DOHH2 (cell line): Measurements from ENCODE around the gene AP2A1.

Experiments
- H3F3A ChIP-seq: fragments of 200-600 bp; sonication (generic), shearing (Covaris generic); 2 replicates; pipeline ENCODE4 v1.6.0; 2016; ENCODE audit warnings: antibody characterized with exemption, mild to moderate bottlenecking; ENCODE audit not compliant: control insufficient read depth, insufficient read depth
- H3K27ac ChIP-seq: fragments of 200-600 bp; sonication (generic); 2 replicates; pipeline ENCODE4 v1.5.1; 2014; ENCODE audit warnings: low read depth, mild to moderate bottlenecking, low read length, moderate library complexity
- H3K27me3 ChIP-seq: fragments of 200-600 bp; sonication (generic); 2 replicates; pipeline ENCODE4 v1.6.1; 2014; ENCODE audit warnings: mild to moderate bottlenecking, low read length, mixed read lengths; ENCODE audit not compliant: control insufficient read depth
- H3K36me3 ChIP-seq: fragments of 200-600 bp; sonication (generic); 2 replicates; pipeline ENCODE4 v1.6.1; 2014; ENCODE audit warnings: mild to moderate bottlenecking, low read length, moderate library complexity, mixed read lengths; ENCODE audit not compliant: control insufficient read depth
- H3K4me1 ChIP-seq: fragments of 200-600 bp; sonication (generic); 2 replicates; pipeline ENCODE4 v1.6.1; 2014; ENCODE audit warnings: mild to moderate bottlenecking, low read length, mixed read lengths; ENCODE audit not compliant: control insufficient read depth
- H3K4me2 ChIP-seq: fragments of 200-600 bp; sonication (generic); 2 replicates; pipeline ENCODE4 v1.6.0; 2014; ENCODE audit warnings: mild to moderate bottlenecking, low read length, moderate library complexity
- H3K4me3 ChIP-seq: fragments of 200-600 bp; sonication (generic); 2 replicates; pipeline ENCODE4 v1.5.1; 2014; ENCODE audit warnings: mild to moderate bottlenecking, low read length, mixed read lengths
- H3K79me2 ChIP-seq: fragments of 200-600 bp; sonication (generic); 2 replicates; pipeline ENCODE4 v1.6.1; 2014; ENCODE audit warnings: mild to moderate bottlenecking, low read length, mixed read lengths; ENCODE audit not compliant: control insufficient read depth
- H3K9me2 ChIP-seq: fragments of 200-600 bp; sonication (generic); replicated peaks from 2 replicates; pipeline ENCODE4 v1.6.1; 2014; ENCODE audit warnings: mild to moderate bottlenecking, low read length, mixed read lengths; ENCODE audit not compliant: control insufficient read depth
- H3K9me3 ChIP-seq: fragments of 200-600 bp; sonication (generic); 2 replicates; pipeline ENCODE4 v1.6.1; 2014; ENCODE audit warnings: antibody characterized with exemption, low read length, mixed read lengths; ENCODE audit not compliant: control insufficient read depth, insufficient read depth
- H4K20me1 ChIP-seq: fragments of 200-600 bp; sonication (generic); 2 replicates; pipeline ENCODE4 v1.6.0; 2014; ENCODE audit warnings: low read depth, mild to moderate bottlenecking, antibody characterized with exemption, low read length, moderate library complexity; ENCODE audit not compliant: control insufficient read depth, insufficient read depth
- EZH2phosphoT487 ChIP-seq: fragments of 200-600 bp; sonication (generic); IDR thresholded peaks from 2 replicates; pipeline ENCODE4 v1.6.1; 2017; ENCODE audit warnings: borderline replicate concordance, mild to moderate bottlenecking, antibody characterized with exemption, low read length, moderate library complexity, mixed read lengths
- TF ChIP-seq, protein P1 (sequence below): fragments of 200-600 bp; sonication (generic); IDR thresholded peaks from one replicate; pipeline ENCODE4 v1.5.1; 2014; ENCODE audit warnings: antibody characterized with exemption, mild to moderate bottlenecking, low read depth, low read length; ENCODE audit not compliant: poor library complexity, severe bottlenecking

Gene AP2A1

DNA sequence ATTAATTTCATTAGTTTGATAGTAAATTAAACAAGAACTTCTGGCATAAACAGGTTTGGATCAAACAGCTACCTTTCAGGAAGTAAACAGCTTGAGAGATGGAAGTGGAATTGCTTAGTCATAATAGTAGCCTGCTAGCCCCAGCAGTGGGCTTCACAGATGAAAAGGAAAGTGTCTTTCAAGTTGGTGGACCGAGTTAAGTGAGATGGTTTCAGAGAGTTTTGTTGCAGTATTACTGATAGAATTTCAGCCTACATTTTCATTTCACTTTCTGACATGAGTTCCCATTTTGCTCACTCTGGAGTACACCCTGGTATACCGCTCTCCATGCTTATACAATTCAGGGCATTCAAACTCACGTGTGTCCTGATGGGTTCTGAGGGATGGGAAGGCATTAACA lies 82.1 kb downstream of the AP2A1 start:
- Histone ChIP-seq H3K27me3 (no peaks in the 10 kb centered on the region; the same call in 1 of the 2 replicates), H4K20me1 (peaks cover 11% of the 10 kb centered on the region; the same call in 1 of the 2 replicates), H3F3A (peaks cover 20% of the 10 kb centered on the region), H3K4me2 (no peak overlapping the region), H3K9me3 (no peaks in the 10 kb centered on the region), H3K9me2 (no peaks in the 10 kb centered on the region), H3K4me3 (no peak overlapping the region), H3K79me2 (peaks cover 23% of the 10 kb centered on the region), H3K36me3 (peaks cover 11% of the 10 kb centered on the region), H3K27ac (no peak overlapping the region), H3K4me1 (peaks cover 59% of the 10 kb centered on the region)
- TF ChIP-seq, protein P1, sequence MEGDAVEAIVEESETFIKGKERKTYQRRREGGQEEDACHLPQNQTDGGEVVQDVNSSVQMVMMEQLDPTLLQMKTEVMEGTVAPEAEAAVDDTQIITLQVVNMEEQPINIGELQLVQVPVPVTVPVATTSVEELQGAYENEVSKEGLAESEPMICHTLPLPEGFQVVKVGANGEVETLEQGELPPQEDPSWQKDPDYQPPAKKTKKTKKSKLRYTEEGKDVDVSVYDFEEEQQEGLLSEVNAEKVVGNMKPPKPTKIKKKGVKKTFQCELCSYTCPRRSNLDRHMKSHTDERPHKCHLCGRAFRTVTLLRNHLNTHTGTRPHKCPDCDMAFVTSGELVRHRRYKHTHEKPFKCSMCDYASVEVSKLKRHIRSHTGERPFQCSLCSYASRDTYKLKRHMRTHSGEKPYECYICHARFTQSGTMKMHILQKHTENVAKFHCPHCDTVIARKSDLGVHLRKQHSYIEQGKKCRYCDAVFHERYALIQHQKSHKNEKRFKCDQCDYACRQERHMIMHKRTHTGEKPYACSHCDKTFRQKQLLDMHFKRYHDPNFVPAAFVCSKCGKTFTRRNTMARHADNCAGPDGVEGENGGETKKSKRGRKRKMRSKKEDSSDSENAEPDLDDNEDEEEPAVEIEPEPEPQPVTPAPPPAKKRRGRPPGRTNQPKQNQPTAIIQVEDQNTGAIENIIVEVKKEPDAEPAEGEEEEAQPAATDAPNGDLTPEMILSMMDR = no peak
- TF ChIP-seq EZH2phosphoT487 = no peak

DNA sequence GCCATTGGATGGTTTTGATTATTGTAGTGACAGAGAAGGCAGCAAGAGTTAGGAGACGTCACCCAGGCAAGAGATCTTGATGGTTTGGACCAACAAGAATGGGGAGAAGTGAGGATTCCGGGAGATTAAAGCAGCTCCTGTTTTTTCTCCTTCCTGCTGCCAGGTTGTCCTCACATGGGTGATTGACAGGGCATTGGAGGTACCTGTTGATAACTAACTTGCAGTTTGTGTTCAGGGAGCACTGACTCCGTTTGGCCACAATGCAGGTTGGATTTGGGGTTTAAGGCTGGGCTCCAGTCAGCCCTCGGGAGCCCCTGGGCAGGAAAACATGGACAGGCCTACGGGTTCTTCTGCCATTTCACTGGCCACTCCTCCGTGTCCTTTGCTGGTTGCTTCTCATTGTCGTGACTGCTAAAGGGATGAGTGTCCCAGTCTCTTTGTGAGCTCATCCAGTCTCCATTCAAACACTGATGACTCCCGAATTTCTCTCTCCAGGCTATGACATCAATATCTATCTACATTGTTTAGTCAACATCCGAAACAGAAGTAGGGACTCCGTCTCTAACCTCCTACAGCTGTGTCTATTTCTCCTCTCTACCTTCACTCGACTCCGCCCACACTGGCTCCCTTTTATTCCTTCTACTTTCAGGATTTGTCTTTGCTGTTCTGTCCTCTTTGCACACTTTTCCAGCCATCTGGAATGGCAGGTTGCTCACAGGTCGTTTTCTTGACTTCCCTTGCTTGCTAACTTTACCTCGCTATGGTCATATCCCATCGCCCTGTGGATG lies 82.8 kb downstream of the AP2A1 start:
- H3F3A ChIP-seq = peaks cover 20% of the 10 kb centered on the region

DNA sequence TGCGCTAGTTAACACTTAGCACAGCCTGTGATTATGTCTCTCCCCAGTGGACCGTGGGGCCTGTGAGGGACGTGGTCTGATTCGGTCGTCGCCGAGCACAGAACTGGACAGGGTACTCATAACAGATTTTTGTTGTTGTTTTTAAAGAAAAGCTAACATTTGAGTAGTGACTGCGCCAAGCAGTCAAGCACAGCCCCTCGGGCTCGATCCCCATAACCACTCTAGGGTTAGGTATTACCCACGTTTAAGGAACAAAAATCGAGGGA lies 83.4 kb downstream of the AP2A1 start:
- TF ChIP-seq, protein P1 = no peak
- no peak for TF ChIP-seq EZH2phosphoT487
- Histone ChIP-seq H3K36me3 (peaks cover 21% of the 10 kb centered on the region), H4K20me1 (peaks cover 13% of the 10 kb centered on the region; the same call in 1 of the 2 replicates), H3K4me3 (peak overlapping the region; percentile 81), H3K79me2 (peaks cover 33% of the 10 kb centered on the region), H3K9me3 (no peaks in the 10 kb centered on the region), H3K9me2 (no peaks in the 10 kb centered on the region), H3K27ac (peak overlapping the region; percentile 83; the same call in 1 of the 2 replicates), H3K27me3 (no peaks in the 10 kb centered on the region; the same call in 1 of the 2 replicates), H3K4me2 (peak overlapping the region; percentile 57), H3K4me1 (peaks cover 49% of the 10 kb centered on the region), H3F3A (peaks cover 17% of the 10 kb centered on the region)

More for the DNA sequence above, 82.8 kb downstream of the AP2A1 start:
- H3K4me1 ChIP-seq = peaks cover 54% of the 10 kb centered on the region
- H3K9me2 ChIP-seq = no peaks in the 10 kb centered on the region
- no peak for TF ChIP-seq EZH2phosphoT487
- TF ChIP-seq, protein P1 = no peak
- H3K27ac ChIP-seq = no peak overlapping the region
- peak overlapping the region; percentile 81 for H3K4me3 ChIP-seq
- peaks cover 13% of the 10 kb centered on the region; the same call in 1 of the 2 replicates for H4K20me1 ChIP-seq
- peaks cover 17% of the 10 kb centered on the region for H3K36me3 ChIP-seq
- H3K9me3 ChIP-seq = no peaks in the 10 kb centered on the region
- H3K4me2 ChIP-seq = peak overlapping the region; percentile 57
- H3K79me2 ChIP-seq = peaks cover 29% of the 10 kb centered on the region
- no peaks in the 10 kb centered on the region; the same call in 1 of the 2 replicates for H3K27me3 ChIP-seq
